SH-SY5Y (cell line): ENCODE measurements around the gene GPC5.

Experiments used
- GATA2 ChIP-seq: IDR thresholded peaks from 2 replicates; pipeline ENCODE4 v1.6.1; 2011; ENCODE audit warnings: mild to moderate bottlenecking, low read depth, low read length
- GATA3 ChIP-seq: IDR thresholded peaks from 2 replicates; pipeline ENCODE4 v1.6.1; 2011; ENCODE audit warnings: low read depth, mild to moderate bottlenecking, low read length, moderate library complexity

DNA sequence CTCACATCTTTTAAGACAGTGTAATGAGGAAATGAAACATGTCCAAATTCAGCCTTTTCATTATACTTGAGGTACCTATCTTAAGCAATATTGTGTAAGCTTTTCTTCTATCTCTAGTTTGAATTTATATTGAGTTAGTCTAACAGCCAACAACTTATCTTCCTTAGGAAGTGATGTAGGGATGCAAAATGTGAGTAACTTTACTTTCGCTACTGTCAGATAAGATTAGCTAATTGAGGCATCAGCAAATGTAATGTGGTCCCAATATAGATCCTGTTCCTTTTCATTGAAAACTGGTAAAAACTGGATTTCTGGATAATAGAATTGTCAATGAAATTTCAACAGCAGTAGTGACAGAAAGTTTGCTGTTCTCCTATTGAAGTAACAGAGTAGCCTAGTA is 902.2 kb downstream of the GPC5 start:
- TF ChIP-seq GATA3 (no peak), GATA2 (no peak)
